GM19043 (cell line): ENCODE measurements around the gene PTPN5.
"Not testable (repeated sequence)": the region's sequence is repeated elsewhere in the genome, so short reads cannot be mapped to it uniquely, and the experiment has no call there.

Experiments used
- ATAC-seq: cut with Tn5 transposase; IDR thresholded peaks from one replicate; pipeline ENCODE4 v1.9.1; 2021; ENCODE audit warnings: low read depth; ENCODE audit not compliant: unreplicated experiment

PTPN5 gene

GRCh38 chr11:18692941-18693760 lies 98.4 kb downstream of the PTPN5 start:
- no peak for ATAC-seq

GRCh38 chr11:18691467-18692140 lies 100.0 kb downstream of the PTPN5 start:
- not testable (repeated sequence) for ATAC-seq

- no peak for ATAC-seq
These were observed 107.3 kb downstream of the PTPN5 start for GRCh38 chr11:18684267-18684666.

GRCh38 chr11:18682466-18682865 lies 109.1 kb downstream of the PTPN5 start:
- ATAC-seq: no peak

- ATAC-seq: not testable (repeated sequence)
These were observed 109.6 kb downstream of the PTPN5 start for GRCh38 chr11:18681949-18682348.
